ENCODE measurements around the gene ROBO2.

GRCh38 chr3:77529522-77529921, 489.6 kb downstream of the ROBO2 start:
- TF ChIP-seq TAF1 (IDR thresholded peaks at IDR 0.05; ENCODE audit: borderline replicate concordance, low read depth, low read length) (no peak), POLR2AphosphoS5 (IDR thresholded peaks at IDR 0.05; ENCODE audit: low read depth, low read length) (no peak)

All from GM12892 (cell line).